HG03558 (cell line): ENCODE results near the gene IRF3.
"Not testable (repeated sequence)": the region's sequence is repeated elsewhere in the genome, so short reads cannot be mapped to it uniquely, and the experiment has no call there.

Source experiments
- ATAC-seq: cut with Tn5 transposase; IDR thresholded peaks from one replicate; pipeline ENCODE4 v1.9.1; 2021; ENCODE audit warnings: moderate number of reproducible peaks; ENCODE audit not compliant: unreplicated experiment; ENCODE audit errors: extremely low read depth

Gene IRF3

DNA sequence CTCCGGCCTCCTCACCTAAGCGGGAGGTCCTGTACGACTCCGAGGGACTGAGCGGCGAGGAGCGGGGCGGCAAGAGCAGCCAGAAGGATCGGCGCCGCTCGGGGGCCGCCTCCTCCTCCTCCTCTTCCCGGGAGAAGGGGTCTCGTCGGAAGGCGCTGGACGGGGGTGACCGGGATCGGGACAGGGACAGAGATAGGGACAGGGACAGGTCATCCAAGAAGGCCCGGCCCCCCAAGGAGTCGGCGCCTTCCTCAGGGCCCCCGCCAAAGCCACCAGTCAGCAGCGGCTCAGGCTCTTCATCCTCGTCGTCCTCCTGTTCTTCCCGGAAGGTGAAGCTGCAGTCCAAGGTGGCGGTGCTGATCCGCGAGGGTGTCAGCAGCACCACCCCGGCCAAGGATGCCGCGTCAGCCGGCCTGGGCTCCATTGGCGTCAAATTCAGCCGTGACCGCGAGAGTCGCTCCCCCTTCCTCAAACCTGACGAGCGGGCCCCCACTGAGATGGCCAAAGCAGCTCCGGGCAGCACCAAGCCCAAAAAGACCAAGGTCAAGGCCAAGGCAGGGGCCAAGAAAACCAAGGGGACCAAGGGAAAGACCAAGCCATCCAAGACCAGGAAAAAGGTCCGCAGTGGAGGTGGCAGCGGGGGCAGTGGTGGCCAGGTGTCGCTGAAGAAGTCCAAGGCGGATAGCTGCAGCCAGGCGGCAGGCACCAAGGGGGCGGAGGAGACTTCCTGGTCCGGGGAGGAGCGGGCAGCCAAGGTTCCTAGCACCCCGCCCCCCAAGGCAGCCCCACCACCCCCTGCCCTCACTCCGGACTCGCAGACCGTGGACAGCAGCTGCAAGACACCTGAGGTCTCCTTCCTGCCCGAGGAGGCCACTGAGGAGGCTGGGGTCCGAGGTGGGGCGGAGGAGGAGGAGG lies 12.8 kb downstream of the IRF3 start:
- no peak for ATAC-seq

DNA sequence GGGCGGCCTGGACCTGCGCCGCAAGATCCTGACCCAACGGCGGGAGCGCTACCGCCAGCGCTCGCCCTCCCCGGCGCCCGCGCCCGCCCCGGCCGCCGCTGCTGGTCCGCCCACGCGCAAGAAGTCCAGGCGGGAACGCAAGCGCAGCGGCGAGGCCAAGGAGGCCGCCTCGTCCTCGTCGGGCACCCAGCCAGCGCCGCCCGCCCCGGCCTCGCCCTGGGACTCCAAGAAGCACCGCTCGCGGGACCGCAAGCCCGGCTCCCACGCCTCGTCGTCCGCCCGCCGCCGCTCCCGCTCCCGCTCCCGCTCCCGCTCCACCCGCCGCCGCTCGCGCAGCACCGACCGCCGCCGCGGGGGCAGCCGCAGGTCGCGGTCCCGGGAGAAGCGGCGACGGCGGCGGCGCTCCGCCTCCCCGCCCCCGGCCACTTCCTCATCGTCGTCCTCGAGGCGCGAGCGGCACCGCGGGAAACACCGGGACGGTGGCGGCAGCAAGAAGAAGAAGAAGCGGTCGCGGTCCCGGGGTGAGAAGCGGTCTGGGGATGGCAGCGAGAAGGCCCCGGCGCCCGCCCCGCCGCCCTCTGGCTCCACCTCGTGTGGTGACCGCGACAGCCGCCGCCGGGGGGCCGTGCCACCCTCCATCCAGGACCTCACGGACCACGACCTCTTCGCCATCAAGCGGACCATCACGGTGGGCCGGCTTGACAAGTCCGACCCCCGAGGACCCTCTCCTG lies 13.7 kb downstream of the IRF3 start:
- no peak for ATAC-seq

DNA sequence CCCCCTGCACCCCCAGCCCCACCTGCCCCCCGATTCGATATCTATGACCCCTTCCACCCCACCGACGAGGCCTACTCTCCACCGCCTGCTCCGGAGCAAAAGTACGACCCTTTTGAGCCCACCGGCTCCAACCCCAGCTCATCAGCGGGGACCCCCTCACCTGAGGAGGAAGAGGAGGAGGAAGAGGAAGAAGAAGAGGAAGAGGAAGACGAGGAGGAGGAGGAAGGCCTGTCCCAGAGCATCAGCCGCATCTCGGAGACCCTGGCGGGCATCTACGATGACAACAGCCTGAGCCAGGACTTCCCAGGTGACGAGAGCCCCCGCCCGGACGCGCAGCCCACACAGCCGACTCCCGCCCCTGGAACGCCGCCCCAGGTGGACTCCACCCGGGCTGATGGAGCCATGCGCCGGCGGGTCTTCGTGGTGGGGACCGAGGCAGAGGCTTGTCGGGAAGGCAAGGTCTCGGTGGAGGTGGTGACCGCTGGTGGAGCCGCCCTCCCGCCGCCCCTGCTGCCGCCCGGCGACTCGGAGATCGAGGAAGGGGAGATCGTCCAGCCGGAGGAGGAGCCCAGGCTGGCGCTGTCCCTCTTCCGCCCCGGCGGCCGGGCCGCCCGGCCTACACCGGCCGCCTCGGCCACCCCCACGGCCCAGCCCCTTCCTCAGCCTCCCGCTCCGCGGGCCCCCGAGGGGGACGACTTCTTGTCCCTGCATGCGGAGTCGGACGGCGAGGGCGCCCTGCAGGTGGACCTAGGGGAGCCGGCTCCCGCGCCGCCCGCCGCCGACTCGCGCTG lies 14.4 kb downstream of the IRF3 start:
- no peak for ATAC-seq

DNA sequence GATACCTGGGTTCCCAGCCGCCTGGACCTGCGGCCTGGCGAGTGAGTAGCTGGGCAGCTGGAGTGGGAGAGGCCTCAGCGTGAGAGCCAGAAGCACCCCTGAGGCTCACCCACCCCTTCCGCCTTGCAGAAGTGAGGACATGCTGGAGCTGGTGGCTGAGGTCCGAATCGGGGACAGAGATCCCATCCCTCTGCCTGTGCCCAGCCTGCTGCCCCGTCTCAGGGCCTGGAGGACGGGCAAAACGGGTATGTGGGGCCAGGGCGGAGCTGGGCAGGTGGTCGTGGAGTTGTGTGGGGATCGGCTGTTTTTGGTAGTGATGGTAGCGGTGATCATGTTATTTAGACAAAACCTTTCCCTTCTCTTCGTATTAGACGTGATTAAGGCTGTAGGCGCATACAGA lies 19.1 kb downstream of the IRF3 start:
- ATAC-seq = no peak

DNA sequence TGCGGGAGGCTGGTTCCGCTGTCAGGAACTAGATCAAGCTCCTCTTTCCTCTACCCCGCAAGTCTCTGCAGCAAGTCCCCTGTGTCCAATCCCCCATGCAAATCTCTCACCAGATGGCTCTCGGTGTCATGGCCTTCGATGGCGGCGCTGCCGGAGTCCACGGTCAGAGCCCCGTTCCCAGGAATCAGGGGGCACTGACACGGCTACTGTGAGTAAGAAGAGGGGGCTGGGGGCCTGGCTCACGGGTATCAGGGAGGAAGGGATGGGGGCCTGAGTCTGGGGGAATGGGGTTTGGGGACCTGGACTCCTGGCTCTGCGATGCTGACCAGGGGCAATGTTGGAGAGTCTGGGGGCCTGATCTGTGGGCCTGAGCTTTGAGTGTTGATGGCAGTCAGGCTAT lies 19.7 kb downstream of the IRF3 start:
- no peak for ATAC-seq

DNA sequence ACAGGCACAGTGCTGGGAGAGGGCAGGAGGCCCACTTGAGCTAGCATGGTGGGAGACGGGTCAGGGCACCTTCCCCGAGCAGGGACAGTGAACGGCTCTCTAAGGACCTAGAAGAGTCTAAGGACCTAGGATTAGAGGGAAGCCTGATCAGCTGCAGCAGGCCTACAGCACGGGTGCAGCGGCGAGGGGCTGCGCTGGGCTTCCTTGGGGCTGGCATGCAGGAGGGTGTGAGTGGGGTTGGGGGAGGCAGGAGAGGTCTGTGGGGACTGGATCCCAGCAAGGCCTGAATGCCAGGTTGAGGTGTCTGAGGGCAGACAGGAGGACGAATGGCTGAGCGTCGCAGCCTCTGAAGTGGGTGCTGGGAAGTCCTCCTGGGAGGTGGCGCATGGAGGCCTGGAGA lies 20.1 kb downstream of the IRF3 start:
- ATAC-seq = no peak

DNA sequence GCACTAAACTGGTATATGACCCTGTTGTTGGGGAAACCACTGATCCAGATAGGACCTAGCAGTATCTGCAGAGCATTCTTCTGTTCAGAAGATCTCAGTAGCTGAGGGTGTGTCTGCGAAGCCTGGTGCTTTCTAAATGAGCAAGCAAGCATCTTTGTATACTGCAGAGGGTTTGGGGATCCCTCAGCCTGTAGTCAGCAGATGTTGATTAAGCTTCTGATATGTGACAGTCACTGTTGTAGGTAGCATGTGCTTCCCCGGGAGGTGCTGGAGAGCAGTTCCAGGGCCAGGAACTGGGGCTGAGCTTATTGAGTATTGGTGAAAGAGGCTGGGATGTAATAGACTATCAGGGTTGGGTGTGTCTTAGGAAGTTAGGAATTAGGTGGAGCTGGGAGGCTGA lies 22.2 kb downstream of the IRF3 start:
- ATAC-seq = no peak

DNA sequence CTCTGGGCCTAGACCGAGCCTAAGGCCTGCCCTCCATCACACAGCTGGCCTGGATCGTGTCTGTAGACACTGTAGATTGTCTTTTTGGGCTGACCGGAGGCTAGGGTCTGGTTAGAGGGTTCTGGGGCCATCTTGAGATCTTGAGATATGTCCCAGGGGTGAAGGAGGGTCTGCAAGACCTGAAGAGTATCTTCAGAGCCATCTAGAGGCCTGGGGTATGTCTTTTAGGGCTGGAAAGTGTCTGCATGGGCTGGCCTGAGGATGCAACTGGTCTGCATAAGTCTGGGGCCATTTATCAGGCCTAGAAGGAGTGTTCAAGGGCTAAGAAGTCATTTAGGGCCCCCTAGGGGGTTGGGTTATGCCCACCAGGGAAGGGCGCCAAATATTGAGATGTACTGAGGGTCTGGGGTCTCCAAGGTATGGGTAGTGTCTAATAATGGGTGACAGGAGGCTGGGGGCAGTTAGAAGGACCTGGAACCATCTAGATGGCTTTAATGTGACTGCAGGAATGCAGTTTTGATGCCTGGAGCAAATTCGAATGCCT lies 23.1 kb downstream of the IRF3 start:
- ATAC-seq = no peak

DNA sequence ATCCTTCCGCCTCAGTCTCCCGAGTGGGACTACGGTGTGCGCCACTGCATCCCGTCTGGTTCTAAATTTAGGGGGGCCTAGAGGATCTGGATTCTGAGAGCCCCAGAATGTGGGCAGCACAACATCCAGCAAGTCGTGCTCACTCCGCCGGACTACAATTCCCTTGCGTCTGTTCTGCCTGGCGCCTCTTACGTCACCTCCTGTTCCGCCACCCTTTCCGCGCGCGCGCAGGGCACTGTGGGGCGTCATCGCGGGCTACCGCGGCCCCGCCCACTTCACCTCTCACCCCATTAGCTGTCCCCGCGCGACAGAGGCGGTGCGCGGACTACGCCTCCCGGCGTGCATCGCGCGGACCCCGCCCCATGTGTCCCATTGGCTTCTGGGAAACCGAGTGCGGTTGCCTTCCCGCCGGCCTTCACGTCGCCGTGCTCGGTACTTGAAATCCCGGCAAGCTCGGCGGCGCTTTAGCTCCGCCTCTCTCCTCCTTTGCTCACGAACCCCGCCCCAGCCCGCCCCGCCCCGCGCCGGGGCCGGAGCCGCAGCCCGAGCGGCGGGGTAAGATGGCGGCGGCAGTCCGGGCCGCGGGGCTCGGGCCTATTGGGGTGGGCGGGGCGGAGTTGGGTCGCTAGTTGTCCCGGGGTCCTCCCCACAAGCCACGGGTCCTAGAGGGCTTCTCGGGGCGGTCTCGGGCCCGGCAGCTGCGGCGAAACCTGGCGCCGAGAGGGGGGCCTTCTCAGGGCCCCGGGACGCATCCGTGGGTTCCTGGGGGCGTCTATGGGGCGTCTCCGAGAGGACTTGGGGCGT lies 23.8 kb downstream of the IRF3 start, which contains the start of gene SCAF1:
TSS of gene SCAF1 (plus strand) at position 522 of the 804 bp plus-strand sequence. CDS start 2,818 bp downstream, outside the sequence.
- ATAC-seq = peak; percentile 30

DNA sequence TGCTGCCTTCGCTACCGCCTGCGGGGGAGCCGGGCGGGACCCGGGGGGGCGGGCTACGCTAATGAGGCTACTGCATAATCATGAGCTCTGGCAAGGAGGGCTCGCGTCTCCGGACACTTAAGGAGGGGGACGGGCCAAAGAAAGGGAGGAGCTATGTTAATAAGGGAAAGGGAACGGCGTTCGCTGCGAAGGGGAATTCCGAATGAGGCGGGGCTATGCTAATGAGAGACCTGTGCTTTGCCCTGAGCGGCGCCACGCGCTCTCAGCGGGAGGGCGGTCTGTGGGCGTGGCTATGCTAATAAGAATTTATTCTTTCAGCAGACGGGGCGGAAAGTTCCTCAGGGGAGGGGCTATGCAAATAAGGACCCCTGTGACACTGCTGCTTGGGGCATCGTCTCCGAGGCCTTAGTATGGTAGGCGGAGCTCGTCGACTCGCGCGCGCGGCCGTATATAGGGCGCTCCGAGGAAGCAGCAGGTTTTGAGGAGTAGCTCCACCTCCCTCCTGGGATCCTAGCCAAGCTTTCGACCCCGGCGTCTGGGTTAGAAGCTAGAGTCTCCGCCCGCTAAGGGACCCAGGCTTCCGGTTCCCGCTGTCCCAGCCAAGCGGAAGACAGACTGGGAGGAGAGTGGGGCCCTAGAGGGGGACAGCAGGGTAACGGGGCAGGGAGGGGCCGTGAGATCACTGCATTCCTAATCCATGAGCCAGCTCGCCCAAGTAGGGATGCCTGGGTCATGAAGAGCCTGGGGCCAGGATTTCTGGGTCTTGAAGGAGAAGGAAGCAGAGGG lies 25.4 kb downstream of the IRF3 start, which contains the start of gene RRAS:
TSS of gene RRAS (minus strand) at position 31 of the 786 bp plus-strand sequence. CDS start 45 bp downstream, outside the sequence.
- peak; percentile 39 for ATAC-seq

DNA sequence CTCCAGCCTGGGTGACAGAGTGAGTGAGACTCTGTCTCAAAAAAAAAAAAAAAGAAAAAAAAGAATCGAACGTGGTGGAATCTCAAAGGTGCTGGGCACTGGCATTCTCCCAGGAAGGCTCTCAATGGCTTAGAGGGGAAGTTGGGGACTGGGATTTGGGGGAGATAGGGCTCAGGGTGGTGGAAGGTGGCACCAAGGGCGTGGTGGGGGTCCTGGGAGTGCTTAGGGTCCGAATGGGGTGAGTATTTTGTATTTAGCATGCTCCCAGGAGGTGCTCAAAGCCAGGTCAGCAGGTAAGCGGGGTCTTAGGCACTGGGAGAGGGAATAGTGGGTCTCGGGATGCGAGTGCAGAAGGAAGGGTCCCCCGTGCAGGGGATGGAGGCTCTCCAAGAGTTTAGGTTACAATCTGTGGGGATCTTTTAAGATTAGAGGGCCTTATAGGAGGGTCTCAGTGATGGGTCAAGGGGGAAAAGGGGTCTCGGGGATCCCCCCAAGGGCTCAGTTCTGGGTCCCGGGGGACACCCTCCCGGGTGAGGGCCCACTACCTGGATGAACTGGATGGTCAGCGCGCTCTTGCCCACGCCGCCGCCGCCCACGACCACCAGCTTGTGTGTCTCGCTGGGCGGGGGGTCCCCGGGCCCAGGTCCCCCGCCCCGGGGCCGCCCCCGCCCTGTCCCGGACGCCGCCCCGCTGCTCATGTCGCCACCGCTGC lies 26.1 kb downstream of the IRF3 start:
- no peak for ATAC-seq

DNA sequence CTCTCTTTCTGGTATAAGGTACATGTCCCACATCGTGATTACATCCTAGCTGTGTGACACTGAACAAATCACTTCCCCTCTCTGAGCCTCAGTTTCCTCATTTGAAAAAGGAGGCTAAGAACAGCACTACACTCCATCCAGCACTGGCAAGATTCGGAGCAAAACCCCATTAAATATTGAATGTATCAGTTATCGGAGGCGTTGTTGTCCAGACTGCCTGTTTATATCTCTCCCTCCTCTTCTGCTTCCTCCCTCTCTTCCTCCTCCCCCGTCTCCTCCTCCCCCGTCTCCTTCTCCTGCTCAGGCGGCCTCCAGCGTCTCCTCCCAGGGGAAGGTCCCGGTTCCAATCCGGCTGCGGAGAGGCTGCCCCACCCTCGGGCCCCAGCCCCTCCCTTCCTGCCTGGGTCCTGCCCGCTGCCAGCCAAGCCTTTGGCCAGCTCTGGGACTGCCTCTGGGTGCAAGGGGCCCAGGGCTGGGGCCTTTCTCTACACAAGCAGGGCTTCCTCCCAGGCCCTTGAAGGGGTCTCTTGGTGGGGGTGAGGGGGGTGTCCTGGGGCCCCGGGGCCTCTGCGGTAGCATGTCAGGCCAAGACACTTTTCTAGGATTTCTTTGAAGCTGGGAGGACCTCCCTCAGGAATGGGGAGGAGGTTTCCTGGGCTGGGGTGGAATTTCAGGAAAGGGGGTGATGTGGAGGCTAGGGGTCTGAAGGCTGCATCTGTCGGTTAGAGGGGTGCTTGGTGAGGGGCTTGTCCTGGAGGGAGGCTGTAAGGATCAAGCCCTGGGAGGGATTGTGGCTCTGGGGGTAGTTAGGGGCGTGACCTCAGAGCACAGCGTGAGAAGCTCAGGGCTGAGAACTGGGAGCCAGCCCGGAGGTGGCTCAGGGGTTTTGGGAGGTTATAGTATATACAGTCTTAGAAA lies 27.6 kb downstream of the IRF3 start:
- no peak for ATAC-seq

DNA sequence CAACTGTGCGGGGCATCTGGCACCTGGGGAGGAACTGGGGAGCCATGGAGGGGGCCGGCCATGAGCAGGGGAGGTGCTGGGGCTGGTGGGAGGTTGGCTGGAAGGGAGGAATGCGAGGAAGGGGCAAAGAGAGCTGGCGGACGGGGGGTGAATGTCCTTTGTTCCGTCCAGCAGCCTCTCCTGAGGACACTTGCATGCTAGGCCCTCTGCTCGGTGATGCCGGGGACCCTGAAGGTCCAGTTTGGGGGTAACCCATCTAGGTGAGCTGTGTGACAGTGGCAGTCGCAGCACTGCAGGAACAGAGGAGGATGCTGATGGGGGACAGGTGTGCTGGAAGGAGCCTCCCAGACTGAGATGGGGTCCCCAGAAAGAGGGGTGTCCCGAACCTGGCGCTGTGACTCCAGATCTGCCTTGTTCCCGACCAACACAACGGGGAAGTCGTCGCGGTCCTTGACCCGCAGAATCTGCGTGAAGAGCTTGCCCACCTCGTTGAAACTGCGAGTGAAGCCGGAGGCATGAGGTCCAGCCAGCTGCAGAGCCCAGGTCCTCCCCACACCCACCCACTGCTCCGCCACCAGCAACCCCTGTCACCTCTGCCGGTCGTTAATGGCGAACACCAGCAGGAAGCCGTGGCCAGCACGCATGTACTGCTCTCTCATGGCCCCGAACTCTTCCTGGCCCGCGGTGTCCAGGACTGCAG lies 29.3 kb downstream of the IRF3 start:
- no peak for ATAC-seq

DNA sequence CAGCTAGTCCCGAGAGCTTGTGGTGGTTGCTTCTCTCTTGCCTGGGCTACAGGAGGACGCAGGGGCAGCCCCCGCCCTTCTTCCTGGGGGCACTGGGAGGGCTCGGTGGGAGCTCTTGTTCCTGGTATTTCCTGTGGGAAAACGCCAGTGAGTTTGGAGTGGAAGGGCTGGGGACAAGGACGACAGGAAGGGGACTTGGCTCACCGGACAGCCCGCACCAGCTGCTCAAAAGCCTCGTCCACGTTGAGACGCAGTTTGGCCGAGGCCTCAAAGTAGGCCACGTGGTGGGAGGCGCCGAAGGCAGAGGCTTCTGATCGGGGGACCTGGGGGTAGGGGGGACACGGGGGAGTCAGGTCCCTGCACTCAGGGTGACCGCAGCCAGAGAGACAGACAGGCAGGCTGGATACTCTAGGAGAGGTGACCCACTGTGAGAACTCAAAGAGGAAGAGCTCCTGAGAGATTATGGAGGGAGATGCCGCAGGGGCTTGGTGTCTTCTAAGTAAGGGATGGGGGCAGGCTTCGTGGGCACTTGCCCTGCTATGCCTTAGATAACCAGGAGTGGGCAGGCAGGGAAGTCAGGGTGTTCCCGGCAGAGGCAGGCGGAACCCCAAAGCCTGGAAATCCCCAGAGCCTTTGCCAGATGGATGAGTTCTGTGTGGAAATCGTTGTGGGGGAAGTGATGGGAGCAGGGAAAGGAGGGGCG lies 30.0 kb downstream of the IRF3 start:
- ATAC-seq = no peak

DNA sequence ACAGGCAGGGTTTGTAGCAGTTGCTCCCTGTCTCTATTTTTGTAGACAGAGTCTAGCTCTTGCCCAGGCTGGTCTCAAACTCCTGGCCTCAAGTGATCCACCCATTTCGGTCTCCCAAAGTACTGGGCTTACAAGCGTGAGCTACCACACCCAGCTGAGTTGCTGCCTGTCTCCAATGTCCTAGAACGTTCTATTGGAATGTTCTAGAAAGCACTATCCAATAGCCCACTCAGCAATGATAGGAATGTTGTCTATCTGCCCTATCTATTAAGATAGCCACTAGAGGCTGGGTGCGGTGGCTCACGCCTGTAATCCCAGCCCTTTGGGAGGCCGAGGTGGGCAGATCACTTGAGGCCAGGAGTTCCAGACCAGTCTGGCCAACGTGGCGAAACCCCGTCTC lies 32.4 kb downstream of the IRF3 start:
- ATAC-seq = not testable (repeated sequence)

DNA sequence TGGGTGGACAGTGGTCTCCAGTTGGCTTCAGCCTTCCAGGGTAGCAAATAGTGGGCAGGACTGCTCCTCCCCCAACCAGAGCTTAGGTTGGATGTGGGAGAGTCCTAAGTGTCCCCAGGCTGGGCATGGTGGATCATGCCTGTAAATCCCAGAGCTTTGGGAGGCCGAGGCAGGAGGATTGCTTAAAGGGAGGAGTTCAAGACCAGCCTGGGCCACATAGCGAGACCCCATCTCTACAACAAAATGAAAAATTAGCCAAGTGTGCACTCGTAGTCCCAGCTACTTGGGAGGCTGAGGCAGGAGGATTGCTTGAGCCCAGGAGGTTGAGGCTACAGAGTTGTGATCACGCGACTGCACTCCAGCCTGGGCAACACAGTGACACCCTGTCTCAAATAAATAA lies 33.1 kb downstream of the IRF3 start:
- ATAC-seq = no peak
